ENCODE measurements around the gene YWHAG.
"Not testable (repeated sequence)": the region's sequence is repeated elsewhere in the genome, so short reads cannot be mapped to it uniquely, and the experiment has no call there.

Gene YWHAG

DNA sequence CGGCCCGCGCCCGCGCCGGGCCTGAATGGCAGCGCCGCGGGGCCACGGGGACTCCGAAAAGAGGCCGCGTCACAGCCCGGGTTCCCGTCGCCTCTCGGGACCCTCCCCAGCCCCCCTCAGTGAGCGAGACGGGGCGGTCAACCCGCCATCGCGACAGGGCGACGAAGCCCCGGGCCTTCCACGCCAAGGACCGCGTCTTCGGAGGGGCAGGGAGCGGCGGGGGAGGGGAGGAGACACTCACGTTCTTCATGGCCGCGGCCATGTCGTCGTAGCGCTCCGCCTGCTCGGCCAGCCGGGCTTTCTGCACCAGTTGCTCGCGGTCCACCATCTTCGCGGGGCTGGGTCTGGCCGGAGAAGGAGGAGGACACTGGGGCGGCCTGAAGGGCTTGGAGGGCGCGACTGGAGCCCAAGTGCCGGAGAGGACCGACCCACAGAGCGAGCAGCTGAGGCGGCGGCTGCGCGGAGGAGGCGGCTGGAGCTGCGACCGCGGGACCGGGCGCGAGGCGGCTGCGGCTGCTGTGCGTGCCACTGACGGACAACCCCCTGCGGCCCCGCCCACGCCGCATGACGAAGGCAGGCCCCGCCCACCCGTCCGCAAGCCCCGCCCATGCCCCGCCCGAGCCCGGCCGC lies at the start of gene YWHAG:
YWHAG (minus strand) TSS at position 511 of the 630 bp plus-strand sequence; CDS start at position 328, 183 bp downstream.
- DNase-seq = peak; percentile 35

DNA sequence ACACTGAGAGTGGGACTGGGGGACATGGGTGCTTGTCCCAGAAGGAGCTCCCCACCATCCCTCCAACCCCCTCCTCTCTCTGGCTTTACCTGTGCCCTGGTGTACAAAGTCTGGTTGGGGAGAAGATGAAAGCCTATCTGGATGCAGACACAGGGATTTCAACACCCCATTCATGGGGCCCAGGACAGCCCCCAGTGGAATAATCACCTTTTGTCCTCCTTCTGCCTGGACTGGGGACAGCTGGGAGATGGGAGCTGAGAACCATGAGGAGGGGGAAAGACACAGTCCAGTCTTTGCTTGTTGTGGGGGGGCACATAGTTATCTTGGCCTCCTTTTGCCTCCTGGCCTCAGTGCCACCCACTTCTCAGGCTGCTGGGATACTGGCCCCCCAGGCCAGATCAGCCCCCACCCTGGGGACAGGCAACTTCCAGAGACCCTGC lies 49.4 kb upstream of the YWHAG start:
- DNase-seq = no peak

DNA sequence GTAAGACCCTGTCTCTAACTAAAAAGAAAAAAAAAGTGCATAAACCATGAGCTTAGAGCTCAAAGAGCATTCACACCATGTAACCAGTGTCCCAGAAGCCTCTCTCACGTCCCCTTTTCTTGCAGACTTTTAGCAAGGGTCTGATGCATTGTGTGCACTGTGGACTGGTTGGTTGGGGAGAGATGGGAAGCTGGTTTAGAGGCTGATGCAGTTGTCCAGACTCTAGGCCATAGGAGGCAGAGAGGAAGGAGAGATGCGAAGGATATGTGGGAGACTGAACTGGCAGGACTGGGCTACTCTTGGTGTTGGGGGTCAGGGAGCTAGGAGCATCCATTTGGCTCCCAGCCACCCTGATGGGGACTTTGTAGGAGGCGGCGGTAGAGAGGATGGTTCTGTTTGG lies 48.9 kb upstream of the YWHAG start:
- DNase-seq = no peak

DNA sequence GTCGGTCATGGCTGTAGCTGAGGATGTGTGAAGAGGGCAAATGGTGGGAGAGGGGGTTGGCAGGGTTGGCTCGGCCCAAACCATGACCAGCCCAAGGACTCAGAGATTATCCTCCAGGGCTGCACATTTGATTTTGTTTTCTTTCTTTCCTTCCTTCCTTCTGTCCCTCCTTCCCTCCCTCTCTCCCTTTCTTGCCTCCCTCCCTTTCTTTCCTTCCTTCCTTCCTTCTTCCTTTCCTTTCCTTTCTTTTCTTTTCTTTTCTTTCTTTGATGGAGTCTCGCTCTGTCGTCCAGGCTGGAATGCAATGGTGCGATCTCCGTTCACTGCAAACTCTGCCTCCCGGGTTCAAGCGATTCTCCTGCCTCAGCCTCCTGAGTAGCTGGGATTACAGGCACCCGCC lies 46.9 kb upstream of the YWHAG start:
- no peak for DNase-seq

DNA sequence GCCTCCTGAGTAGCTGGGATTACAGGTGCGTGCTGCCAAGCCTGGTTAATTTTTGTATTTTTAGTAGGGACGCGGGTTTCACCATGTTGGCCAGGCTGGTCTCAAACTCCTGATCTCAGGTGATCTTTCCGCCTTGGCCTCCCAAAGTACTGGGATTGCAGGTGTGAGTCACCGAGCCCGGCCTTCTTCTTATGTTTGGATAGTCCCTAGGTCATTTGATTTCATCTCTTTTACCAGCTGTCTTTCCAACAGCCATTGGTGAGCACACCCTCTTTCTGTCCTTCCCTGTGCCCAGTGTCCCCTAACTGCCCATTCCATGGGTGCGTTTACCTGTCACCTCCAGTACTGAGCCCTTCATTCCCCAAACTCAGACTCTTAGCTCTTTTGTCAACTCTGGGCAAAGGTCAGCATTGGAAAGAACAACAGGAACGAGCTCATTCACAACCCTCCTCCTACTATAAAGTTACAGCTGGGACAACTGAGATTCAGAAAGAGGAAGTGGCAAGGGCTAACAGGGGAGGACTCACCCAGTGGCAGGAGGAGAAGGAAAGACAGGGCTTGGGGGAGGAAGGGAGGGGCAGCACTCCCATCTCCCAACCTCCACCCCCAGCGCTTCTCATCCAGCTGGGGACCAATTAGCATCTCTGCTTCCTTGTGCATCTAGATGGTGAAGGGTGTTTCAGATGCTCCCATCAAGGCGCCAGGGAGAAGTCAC lies 45.1 kb upstream of the YWHAG start:
- DNase-seq = no peak

DNA sequence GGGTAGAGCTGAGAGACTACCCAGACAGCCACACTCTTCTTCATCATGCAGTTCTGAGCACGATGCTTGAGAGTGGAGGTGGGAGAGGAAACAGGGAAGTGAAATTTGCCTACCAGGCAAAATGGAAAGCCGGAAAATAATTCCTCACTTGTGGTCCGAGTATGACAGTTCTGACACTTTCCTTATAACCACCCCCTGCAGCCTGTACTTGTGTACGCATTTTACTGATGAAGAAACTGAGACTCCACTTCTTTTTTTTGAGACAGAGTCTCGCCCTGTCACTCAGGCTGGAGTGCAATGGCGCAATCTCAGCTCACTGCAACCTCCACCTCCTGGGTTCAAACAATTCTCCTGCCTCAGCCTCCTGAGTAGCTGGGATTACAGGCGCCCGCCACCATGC lies 44.3 kb upstream of the YWHAG start:
- not testable (repeated sequence) for DNase-seq

DNA sequence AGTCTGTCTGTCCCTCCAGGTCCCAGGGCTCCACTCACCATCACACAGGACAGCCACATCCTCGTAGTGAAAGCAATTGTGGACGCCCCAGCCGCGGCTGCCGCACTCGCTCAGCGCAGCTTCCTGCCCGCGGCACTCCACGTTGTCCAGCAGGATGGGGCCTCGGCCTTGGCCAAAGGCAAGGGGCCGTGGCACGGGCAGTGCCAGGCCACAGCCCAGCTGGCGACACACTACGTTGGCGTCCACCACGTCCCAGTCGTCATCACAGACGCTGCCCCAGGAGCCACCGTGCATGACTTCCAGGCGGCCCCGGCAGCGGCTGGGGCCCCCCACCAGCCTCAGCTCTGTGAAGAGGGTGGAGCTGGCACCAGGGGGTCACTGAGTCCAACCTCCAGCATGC lies 41.5 kb upstream of the YWHAG start:
- no peak for DNase-seq

DNA sequence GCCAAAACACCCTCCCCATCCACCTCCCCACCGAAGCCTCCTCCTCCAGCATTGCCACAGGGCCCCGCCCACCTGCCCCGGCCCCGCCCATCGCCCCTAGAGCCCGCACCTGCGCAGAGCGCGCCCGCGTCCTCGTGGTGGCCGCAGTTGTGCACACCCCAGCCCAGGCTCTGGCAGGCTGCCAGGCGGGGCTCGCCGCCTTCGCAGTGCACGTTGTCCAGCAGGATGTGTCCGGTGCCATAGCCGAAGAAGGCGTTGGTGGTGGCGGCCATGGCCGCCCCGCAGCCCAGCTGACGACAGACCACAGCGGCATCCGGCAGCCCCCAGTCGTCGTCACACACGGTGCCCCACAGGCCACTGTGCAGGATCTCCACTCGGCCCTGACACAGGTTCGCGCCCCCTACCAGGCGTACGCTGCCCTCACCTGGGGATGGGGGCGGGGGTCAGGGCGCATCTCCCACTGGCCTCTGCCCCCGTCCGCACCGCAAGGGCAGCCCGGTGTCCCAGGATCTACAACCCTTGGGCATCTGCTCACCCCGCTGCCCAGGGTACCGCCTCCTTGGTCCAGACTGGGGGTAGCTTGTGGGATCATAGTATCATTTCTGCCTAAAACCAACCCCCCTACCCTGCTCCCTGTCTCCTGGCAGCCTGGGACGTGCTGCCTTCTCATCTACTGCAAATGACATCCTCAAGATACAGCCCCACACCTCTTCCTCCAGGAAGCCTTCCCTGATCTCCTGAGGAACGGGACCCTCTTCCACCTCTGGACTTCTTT lies 38.8 kb upstream of the YWHAG start:
- DNase-seq = peak; percentile 42

DNA sequence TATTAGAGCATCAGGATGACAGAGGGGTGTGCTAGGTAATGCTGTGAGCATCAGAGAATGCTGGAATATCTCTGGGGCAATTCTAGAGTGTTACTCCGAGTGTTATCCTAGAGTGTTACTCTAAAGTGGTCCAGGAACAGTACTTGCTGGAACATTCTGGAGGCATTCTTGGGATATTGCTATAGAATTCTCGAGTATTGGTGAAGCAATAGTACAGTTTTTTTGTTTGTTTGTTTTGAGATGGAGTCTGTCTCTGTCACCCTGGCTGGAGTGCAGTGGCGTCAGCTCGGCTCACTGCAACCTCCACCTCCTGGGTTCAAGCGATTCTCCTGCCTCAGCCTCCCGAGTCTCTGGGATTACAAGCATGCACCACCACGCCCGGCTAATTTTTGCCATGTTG lies 38.1 kb upstream of the YWHAG start:
- no peak for DNase-seq

DNA sequence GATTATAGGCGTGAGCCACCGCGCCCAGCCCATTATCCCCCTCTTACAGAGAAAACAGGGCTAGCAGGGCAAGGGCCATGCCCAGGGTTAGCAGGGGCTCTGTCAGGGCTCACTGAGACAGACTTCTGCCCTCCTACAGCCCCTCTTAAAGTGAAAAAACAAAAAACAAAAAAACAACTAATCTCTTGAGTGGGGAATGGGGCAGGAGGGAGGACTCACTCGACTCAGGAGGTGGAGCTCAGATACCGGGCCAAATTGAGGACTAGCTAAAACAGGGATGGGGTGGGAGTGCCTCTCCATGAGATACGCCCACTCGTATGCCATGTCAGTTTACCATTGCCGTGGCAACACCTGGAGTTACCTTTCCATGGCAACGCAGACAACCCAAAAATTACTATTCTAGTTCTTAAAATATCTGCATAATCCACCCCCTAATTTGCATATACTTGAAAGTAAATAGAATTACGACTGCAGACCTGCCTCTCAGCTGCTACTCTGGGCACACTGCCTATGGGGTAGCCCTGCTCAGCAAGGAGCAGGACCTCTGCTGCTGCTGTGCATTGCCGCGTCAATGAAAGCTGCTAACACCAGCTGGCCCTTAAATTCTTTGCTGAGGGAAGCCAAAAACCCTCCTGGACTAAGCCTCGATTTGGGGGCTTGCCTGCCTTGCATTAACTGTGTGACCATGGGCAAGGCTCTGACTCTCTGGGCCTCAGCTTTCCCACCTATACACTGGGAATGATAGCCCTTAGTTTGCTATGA lies 37.4 kb upstream of the YWHAG start:
- no peak for DNase-seq

DNA sequence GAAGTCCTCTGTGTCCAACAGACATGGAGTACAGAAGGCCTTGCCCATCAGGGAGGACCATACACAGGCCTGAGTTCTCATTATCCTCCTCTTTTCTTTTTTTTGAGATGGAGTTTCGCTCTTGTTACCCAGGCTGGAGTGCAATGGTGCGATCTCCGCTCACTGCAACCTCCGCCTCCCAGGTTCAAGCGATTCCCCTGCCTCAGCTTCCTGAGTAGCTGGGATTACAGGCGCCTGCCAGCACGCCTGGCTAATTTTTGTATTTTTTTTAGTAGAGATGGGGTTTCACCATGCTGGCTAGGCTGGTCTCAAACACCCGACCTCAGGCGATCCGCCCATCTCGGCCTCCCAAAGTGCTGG lies 36.8 kb upstream of the YWHAG start:
- not testable (repeated sequence) for DNase-seq

DNA sequence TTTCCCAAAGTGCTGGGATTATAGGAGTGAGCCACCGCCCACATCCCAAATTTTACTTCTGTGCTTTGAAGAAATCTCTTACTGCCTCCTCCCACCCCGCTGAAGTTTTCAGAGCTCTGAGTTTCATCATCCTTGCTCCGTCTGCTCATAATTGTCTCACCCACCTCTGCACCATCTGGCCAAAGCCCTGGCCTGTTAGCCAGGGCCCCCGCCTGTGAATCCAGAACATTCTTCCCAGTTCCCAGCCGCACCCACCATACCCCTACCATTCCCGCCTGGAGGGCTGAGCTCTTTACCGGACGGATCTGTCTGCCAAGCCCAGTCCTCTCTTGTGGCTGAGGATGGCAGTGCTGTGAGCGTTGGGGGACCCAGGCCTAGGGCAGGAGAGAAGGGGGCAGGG lies 36.2 kb upstream of the YWHAG start:
- DNase-seq = no peak

DNA sequence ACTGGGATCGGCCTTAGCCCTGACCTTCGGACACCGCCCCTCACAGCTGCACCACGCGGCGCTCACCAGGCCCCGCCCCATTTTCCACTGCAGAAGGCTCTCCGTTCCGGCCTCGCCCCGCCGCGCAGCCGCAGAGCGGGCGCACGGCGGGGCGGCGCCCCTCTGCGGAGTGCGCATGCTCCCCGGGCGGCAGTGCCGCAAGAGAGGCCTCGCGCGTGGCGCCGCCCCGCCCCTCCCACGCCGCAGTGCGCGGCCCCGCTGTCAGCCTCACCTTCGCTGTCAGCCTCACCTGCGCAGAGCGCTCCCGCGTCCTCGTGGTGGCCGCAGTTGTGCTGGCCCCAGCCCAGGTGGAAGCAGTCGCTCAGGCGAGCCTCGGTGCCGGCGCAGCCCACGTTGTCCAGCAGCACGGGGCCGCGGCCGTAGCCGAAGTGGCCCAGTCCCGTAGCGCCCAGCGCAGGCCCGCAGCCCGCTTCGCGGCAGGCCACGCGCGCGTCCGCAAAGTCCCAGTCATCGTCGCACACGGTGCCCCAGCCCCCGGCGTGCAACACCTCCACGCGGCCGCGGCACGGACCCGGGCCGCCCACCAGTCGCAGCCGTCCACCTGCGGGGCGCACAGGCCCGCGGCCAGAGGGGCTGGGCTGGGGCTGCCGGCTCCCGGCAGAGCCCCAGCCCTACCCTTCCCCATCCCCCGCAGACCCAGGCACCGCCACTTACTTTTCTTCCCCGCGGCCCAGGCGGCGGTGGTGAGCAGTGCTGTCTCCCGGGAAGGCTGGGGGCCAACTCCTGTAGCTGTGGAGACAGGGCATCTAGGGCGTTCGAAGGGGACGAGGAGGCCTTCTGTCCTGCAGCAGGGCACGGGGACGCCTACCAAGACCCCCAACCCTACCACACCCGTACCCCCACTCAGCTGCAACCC lies 34.6 kb upstream of the YWHAG start:
- DNase-seq = peak; percentile 79

DNA sequence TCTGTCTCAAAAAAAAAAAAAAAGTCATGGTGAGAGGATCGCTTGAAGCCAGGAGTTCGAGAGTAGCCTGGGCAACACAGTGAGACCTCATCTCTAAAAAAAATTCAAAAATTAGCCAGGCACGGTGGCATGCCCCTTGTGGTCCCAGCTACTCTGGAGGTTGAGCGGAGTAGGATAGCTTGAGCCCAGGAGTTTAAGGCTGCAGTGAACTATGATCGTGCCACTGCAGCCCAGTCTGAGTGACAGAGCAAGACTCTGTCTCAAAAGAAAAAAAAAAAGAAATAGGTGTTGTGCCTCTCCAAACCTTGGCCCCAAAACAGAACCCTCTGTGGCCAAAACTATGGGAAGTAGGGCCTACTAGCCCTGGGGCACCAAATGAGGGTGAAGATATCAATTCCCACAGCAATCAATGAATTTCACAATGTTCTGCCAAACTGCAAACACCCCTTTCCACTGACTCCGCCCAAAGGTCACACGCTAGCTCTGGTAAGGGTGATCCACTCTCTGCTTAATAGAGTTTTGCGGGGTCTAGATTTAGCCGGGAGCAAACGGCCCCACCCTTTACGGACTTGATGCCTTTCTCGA lies 33.8 kb upstream of the YWHAG start:
- no peak for DNase-seq

DNA sequence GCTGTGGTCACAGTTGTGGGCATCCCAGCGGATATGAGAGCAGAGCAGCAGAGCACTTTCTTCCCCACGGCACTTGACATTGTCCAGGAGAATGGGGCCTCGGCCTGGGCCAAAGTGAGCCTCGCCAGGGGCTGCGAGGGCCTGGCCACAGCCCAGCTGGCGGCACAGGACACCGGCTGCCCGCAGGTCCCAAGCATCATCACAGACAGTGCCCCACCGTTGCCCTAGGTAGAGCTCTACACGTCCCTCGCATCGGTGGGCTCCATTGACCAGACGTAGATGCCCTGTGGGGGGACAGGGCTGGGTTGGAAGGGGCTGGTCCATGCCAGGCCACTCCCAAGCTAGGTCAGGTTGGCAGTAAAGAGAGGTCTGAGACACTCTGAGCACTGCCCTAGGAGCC lies 31.3 kb upstream of the YWHAG start:
- DNase-seq = no peak

DNA sequence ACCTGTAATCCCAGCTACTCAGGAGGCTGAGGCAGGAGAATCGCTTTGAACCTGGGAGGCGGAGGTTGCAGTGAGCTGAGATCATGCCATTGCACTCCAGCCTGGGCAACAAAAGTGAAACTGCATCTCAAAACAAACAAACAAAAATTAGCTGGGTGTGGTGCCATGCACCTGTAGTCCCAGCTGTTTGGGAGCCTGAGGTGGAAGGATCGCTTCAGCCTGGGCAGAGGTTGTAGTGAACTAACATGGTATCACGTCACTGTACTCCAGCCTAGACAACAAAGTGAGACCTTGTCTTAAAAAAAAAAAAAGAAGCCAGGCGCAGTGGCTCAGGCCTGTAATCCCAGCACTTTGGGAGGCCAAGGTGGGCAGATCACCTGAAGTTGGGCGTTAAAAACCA lies 29.0 kb upstream of the YWHAG start:
- DNase-seq = not testable (repeated sequence)

DNA sequence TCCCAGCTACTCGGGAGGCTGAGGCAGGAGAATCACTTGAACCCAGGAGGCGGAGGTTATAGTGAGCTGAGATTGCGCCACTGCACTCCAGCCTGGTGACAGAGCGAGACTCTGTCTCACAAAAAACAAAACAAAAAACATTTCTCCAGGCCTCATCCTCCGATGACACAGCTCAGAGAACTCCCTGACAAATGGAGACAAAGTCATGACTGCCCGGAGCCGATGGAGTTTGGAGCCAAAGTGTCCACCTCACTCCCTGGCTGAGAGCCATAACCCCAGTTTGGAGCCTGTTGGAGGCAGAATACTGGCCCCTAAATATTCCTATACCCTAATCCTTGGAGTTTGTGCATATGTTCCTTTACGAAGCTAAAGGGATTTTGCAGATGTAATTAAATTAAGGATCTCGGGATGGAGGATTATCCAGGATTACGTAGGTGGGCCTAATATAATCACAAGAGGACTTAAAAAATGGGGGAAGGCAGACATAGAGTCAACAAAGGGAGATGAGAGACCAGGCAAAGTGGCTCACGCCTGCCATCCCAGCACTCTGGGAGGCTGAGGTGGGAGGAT lies 28.0 kb upstream of the YWHAG start:
- no peak for DNase-seq

DNA sequence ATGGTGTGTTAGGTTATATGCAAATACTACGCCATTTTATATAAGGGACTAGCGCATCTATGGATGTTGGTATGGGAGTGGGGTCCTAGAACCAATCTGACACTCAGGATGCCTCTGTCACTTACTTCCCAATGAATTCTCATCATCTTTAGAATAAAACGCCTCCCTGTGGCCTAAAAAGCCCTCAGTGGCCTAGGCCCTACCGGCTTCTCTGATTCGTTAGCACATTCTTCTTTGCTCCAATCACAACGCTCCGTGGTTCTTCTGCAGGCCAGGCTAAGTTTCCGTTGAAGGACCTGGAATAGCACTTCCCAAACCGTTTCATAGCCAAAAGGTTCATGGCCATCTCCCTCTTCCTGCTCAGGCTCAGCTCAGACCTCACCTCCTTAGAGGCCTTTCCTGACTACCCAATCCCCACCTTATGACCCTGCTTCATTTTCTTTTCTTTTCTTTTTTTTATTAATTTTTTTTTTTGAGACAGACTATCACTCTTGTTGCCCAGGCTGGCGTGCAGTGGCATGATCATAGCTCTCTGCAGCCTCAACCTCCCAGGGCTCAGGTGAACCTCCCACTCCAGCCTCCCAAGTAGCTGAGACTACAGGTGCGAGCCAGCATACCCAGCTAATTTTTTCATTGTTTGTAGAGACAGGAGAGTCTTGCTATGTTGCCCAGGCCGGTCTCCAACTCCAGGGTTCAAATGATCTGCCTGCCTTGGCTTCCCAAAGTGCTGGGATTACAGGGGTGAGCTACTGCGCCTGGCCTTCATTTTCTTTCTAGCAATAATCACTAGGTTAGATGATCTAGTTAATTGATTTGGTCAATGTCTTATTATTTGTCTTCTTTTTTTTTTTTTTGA lies 24.5 kb upstream of the YWHAG start:
- DNase-seq = no peak

DNA sequence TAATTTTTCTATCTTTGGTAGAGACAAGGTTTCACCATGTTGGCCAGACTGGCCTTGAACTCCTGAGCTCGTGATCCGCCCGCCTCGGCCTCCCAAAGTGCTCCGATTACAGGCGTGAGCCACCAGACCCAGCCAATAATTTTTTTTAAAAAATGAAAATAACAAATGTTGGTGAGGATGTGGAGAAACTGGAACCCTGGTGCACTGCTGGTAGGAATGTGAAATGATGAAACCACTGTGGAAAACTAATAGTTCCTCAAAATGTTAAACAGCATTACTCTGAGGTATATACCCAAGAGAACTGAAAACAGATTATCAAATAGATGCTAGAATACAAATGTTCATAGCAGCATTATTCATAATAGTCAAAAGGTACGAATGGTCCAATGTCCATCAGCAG lies 23.0 kb upstream of the YWHAG start:
- DNase-seq = no peak

DNA sequence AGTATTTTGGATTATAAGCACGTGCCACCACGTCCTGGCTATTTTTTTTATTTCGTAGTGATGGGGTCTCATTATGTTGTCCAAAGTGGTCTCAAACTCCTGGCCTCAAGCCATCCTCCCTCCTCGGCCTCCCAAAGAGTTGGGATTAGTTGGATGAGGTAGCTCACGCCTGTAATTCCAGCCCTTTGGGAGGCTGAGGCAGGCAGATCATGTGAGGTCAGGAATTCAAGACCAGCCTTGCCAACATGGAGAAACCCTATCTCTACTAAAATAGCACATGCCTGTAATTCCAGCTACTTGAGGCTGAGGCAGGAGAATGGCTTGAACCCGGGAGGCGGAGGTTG lies 21.8 kb upstream of the YWHAG start:
- DNase-seq = no peak

All from SHP77 treated with DMSO at 0.1 percent for 48 hours (cell line).